Spinal cord (tissue), 10 donors: ENCODE measurements around the gene STT3B. TPM values are rescaled to one million over a fixed set of nuclear protein-coding genes. Genes with fewer than 3 reads are reported as not detected.

Experiments
- DNase-seq, 6 donors: peaks; one replicate each; pipeline versions ENCODE4 v3.0.0 to v3.0.0-alpha.2; 2013 to 2015; ENCODE audit warnings: low spot score in 6 of 6, low read depth in 4 of 6
- H3K27ac ChIP-seq: one replicate; pipeline ENCODE4 v1.5.1; 2013; ENCODE audit warnings: low read depth, low read length, control low read depth
- H3K27me3 ChIP-seq: one replicate; pipeline ENCODE4 v1.6.1; 2013; ENCODE audit warnings: low read length; ENCODE audit not compliant: control insufficient read depth, insufficient read depth
- H3K36me3 ChIP-seq: one replicate; pipeline ENCODE4 v1.6.1; 2013; ENCODE audit warnings: low read length; ENCODE audit not compliant: control insufficient read depth, insufficient read depth
- H3K4me1 ChIP-seq: one replicate; pipeline ENCODE4 v1.6.1; 2013; ENCODE audit warnings: low read length; ENCODE audit not compliant: control insufficient read depth, insufficient read depth
- H3K4me3 ChIP-seq: one replicate; pipeline ENCODE4 v1.5.1; 2013; ENCODE audit warnings: low read depth, low read length, control low read depth
- H3K9me3 ChIP-seq: one replicate; pipeline ENCODE4 v1.6.1; 2013; ENCODE audit warnings: low read length; ENCODE audit not compliant: control insufficient read depth, insufficient read depth
- WGBS: methylation state at CpG from one replicate; pipeline ENCODE4 v1.1.5; 2013; ENCODE audit warnings: missing lambda C conversion rate; ENCODE audit not compliant: insufficient coverage; 5-methylcytosine and 5-hydroxymethylcytosine counted together
- polyA plus RNA-seq, 2 donors: library from polyadenylated mRNA; unstranded; fragments of 120-200 nt; gene quantifications; one replicate each; pipeline ENCODE4 v1.2.1, GENCODE V29; 2013; ENCODE audit not compliant: insufficient read length in 2 of 2
- total RNA-seq, 2 donors: library from RNA; depleted of rRNA in 1 of 2; stranded (reverse); fragments of 120-200 nt in 1 of 2; fragments of >200 nt in 1 of 2; gene quantifications; one replicate each; pipeline versions ENCODE4 v1.2.3 to v1.2.4, GENCODE V29; 2013 to 2014
- donor health status: healthy.

Gene STT3B
- total and polyA plus RNA-seq, 4 donors: 93.7 to 196 (median 126) TPM

GRCh38 chr3:31620656-31621055, 87.9 kb downstream of the STT3B start:
- Histone ChIP-seq H3K36me3 (peaks cover 2% of the 10 kb centered on the region), H3K27me3 (no peaks in the 10 kb centered on the region), H3K4me3 (no peak overlapping the region), H3K9me3 (no peaks in the 10 kb centered on the region), H3K27ac (no peak overlapping the region), H3K4me1 (no peaks in the 10 kb centered on the region)
- no peak for DNase-seq
- WGBS: no CpG with 5 or more reads among the region's 1 CpG

- Histone ChIP-seq H3K4me3 (no peak overlapping the region), H3K9me3 (no peaks in the 10 kb centered on the region), H3K27me3 (no peaks in the 10 kb centered on the region), H3K27ac (no peak overlapping the region), H3K4me1 (no peaks in the 10 kb centered on the region), H3K36me3 (peaks cover 2% of the 10 kb centered on the region)
- no CpG with 5 or more reads among the region's 3 CpGs for WGBS
- no peak for DNase-seq
Measured at GRCh38 chr3:31621314-31621713, 88.6 kb downstream of the STT3B start.

- Histone ChIP-seq H3K27ac (no peak overlapping the region), H3K4me3 (no peak overlapping the region), H3K4me1 (no peaks in the 10 kb centered on the region), H3K27me3 (no peaks in the 10 kb centered on the region), H3K9me3 (no peaks in the 10 kb centered on the region), H3K36me3 (peaks cover 7% of the 10 kb centered on the region)
- WGBS: no CpG with 5 or more reads among the region's 4 CpGs
- DNase-seq: no peak
Measured at GRCh38 chr3:31622636-31623288, 90.0 kb downstream of the STT3B start.

GRCh38 chr3:31624083-31624709, 91.5 kb downstream of the STT3B start:
- DNase-seq: no peak
- H3K36me3 ChIP-seq: peaks cover 7% of the 10 kb centered on the region
- no peaks in the 10 kb centered on the region for H3K4me1 ChIP-seq
- H3K4me3 ChIP-seq: no peak overlapping the region
- H3K27ac ChIP-seq: no peak overlapping the region
- H3K9me3 ChIP-seq: no peaks in the 10 kb centered on the region
- no CpG with 5 or more reads among the region's 6 CpGs for WGBS
- no peaks in the 10 kb centered on the region for H3K27me3 ChIP-seq

- Histone ChIP-seq H3K4me3 (no peak overlapping the region), H3K36me3 (peaks cover 4% of the 10 kb centered on the region), H3K27ac (no peak overlapping the region), H3K27me3 (no peaks in the 10 kb centered on the region), H3K4me1 (no peaks in the 10 kb centered on the region), H3K9me3 (no peaks in the 10 kb centered on the region)
- no peak for DNase-seq
- WGBS: no CpG with 5 or more reads among the region's 2 CpGs
Measured at GRCh38 chr3:31625358-31625757, 92.6 kb downstream of the STT3B start.

GRCh38 chr3:31629054-31629453, 96.3 kb downstream of the STT3B start:
- H3K4me1 ChIP-seq: no peaks in the 10 kb centered on the region
- no peaks in the 10 kb centered on the region for H3K9me3 ChIP-seq
- H3K27me3 ChIP-seq: no peaks in the 10 kb centered on the region
- no peak overlapping the region for H3K27ac ChIP-seq
- peaks cover 14% of the 10 kb centered on the region for H3K36me3 ChIP-seq
- H3K4me3 ChIP-seq: no peak overlapping the region
- DNase-seq: no peak
- WGBS: no CpG with 5 or more reads among the region's 5 CpGs

GRCh38 chr3:31634476-31634875, 101.8 kb downstream of the STT3B start:
- DNase-seq: no peak
- no peak overlapping the region for H3K4me3 ChIP-seq
- no CpG with 5 or more reads among the region's 2 CpGs for WGBS
- no peak overlapping the region for H3K27ac ChIP-seq
- no peaks in the 10 kb centered on the region for H3K27me3 ChIP-seq
- no peaks in the 10 kb centered on the region for H3K4me1 ChIP-seq
- H3K9me3 ChIP-seq: no peaks in the 10 kb centered on the region
- peaks cover 10% of the 10 kb centered on the region for H3K36me3 ChIP-seq

- Histone ChIP-seq H3K27me3 (no peaks in the 10 kb centered on the region), H3K4me1 (no peaks in the 10 kb centered on the region), H3K27ac (no peak overlapping the region), H3K36me3 (peaks cover 9% of the 10 kb centered on the region), H3K9me3 (no peaks in the 10 kb centered on the region), H3K4me3 (no peak overlapping the region)
- DNase-seq: no peak
- no CpG with 5 or more reads among the region's 1 CpG for WGBS
Measured at GRCh38 chr3:31635545-31635944, 102.8 kb downstream of the STT3B start.

GRCh38 chr3:31636049-31636448, 103.3 kb downstream of the STT3B start:
- H3K27me3 ChIP-seq: no peaks in the 10 kb centered on the region
- WGBS: 89% methylated on average over 2 of the region's 4 CpGs
- no peak overlapping the region for H3K27ac ChIP-seq
- no peak for DNase-seq
- H3K4me1 ChIP-seq: no peaks in the 10 kb centered on the region
- no peaks in the 10 kb centered on the region for H3K9me3 ChIP-seq
- peaks cover 4% of the 10 kb centered on the region for H3K36me3 ChIP-seq
- H3K4me3 ChIP-seq: no peak overlapping the region
